ENCODE measurements around the gene TSPAN4. TPM values are rescaled to one million over a fixed set of nuclear protein-coding genes. Genes with fewer than 3 reads are reported as not detected.
A peak's percentile ranks its signal among the peaks of the same experiment; 100 is the strongest.

The TSPAN4 gene
- total and polyA plus RNA-seq, 10 of the 15 experiments (the other 5 are each of a cell fraction or from before 2014, with no cell fraction given) = 0.37 to 14.0 (median 8.5) TPM; not detected in 1

DNA sequence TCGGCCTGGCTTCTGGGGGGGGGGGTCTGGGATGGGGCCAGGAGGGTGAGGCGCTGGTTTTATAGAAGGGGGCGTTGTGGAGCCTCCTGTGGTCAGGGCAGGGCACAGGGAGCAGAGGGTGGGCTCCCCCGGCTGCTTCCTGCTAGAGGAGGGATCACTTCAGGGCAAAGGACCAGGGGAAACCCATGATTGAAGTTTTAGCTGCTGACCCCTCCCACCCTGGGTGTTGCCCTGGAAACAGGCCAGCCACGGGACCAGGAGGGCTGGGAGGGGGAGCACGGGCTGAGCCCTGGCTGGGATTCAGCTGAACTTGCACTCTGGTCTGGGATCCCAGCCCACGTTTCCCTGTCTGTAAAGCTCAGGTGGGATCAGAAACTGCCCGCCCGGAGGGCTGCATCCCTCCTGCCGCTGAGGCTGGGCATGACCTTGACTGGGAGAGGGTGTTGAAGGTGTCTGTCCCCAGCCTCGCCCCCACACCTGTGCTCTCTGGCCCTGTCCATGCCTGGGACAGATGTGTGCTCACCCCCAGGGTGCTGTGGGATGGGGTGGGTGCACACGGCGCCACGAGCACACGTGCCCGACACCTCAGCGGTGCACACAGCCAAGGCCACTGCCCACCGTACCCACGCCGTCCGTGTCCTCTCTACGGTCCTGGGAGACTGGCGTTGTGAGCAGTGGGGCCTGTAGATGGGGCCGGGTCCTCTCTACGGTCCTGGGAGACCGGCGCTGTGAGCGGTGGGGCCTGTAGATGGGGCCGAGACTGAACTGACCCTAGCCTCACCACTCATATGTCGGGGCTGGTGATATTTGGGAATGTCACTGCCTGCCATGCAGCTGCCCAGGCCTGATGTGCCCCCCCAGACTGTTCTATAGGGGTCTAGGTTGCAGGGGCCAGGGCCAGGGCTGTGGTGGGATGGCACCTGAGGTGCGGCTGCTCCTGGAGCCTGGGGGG, 2.3 kb downstream of the TSPAN4 start (continued):
- TF ChIP-seq, protein P1, sequence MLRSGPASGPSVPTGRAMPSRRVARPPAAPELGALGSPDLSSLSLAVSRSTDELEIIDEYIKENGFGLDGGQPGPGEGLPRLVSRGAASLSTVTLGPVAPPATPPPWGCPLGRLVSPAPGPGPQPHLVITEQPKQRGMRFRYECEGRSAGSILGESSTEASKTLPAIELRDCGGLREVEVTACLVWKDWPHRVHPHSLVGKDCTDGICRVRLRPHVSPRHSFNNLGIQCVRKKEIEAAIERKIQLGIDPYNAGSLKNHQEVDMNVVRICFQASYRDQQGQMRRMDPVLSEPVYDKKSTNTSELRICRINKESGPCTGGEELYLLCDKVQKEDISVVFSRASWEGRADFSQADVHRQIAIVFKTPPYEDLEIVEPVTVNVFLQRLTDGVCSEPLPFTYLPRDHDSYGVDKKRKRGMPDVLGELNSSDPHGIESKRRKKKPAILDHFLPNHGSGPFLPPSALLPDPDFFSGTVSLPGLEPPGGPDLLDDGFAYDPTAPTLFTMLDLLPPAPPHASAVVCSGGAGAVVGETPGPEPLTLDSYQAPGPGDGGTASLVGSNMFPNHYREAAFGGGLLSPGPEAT (IDR thresholded peaks at IDR 0.05; ENCODE audit: low read depth) = no peak
- TF ChIP-seq BHLHE40 (IDR thresholded peaks at IDR 0.05; ENCODE audit: borderline replicate concordance in 1 of 2, low read depth in 2 of 2, low read length in 1 of 2) (peak; percentile 45 to 76; a peak in 2 of 4 replicates), ZNF207 (IDR thresholded peaks at IDR 0.05; ENCODE audit: borderline replicate concordance) (no peak), NBN (IDR thresholded peaks at IDR 0.05) (no peak), LARP7 (IDR thresholded peaks at IDR 0.05) (no peak), BCL11A (IDR thresholded peaks at IDR 0.05; ENCODE audit: low read depth, low read length) (no peak), IKZF2 (IDR thresholded peaks at IDR 0.05) (no peak), TARDBP (IDR thresholded peaks at IDR 0.05; ENCODE audit: borderline replicate concordance) (no peak), NR2F1 (conservative IDR thresholded peaks at IDR 0.05) (0 out of 2 replicates have a peak, but pooled peaks have one; percentile 15), SUPT20H (IDR thresholded peaks at IDR 0.05; ENCODE audit: borderline replicate concordance, control insufficient read depth, low read depth, low read length) (no peak), DPF2 (IDR thresholded peaks at IDR 0.05) (no peak), EED (IDR thresholded peaks at IDR 0.05; ENCODE audit: low read depth) (no peak), FOXM1 (IDR thresholded peaks at IDR 0.05; ENCODE audit: low read depth, low read length) (no peak)
- TF ChIP-seq, protein P2, sequence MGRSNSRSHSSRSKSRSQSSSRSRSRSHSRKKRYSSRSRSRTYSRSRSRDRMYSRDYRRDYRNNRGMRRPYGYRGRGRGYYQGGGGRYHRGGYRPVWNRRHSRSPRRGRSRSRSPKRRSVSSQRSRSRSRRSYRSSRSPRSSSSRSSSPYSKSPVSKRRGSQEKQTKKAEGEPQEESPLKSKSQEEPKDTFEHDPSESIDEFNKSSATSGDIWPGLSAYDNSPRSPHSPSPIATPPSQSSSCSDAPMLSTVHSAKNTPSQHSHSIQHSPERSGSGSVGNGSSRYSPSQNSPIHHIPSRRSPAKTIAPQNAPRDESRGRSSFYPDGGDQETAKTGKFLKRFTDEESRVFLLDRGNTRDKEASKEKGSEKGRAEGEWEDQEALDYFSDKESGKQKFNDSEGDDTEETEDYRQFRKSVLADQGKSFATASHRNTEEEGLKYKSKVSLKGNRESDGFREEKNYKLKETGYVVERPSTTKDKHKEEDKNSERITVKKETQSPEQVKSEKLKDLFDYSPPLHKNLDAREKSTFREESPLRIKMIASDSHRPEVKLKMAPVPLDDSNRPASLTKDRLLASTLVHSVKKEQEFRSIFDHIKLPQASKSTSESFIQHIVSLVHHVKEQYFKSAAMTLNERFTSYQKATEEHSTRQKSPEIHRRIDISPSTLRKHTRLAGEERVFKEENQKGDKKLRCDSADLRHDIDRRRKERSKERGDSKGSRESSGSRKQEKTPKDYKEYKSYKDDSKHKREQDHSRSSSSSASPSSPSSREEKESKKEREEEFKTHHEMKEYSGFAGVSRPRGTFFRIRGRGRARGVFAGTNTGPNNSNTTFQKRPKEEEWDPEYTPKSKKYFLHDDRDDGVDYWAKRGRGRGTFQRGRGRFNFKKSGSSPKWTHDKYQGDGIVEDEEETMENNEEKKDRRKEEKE (IDR thresholded peaks at IDR 0.05) = no peak
- TF ChIP-seq, protein P3, sequence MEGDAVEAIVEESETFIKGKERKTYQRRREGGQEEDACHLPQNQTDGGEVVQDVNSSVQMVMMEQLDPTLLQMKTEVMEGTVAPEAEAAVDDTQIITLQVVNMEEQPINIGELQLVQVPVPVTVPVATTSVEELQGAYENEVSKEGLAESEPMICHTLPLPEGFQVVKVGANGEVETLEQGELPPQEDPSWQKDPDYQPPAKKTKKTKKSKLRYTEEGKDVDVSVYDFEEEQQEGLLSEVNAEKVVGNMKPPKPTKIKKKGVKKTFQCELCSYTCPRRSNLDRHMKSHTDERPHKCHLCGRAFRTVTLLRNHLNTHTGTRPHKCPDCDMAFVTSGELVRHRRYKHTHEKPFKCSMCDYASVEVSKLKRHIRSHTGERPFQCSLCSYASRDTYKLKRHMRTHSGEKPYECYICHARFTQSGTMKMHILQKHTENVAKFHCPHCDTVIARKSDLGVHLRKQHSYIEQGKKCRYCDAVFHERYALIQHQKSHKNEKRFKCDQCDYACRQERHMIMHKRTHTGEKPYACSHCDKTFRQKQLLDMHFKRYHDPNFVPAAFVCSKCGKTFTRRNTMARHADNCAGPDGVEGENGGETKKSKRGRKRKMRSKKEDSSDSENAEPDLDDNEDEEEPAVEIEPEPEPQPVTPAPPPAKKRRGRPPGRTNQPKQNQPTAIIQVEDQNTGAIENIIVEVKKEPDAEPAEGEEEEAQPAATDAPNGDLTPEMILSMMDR (IDR thresholded peaks at IDR 0.05 in 2 of 3, conservative IDR thresholded peaks at IDR 0.05 in 1 of 3; ENCODE audit: control insufficient read depth in 2 of 3, extremely low read depth in 1 of 3, insufficient read depth in 1 of 3, low read depth in 3 of 3, low read length in 3 of 3) = no peak
- TF ChIP-seq, protein P4, sequence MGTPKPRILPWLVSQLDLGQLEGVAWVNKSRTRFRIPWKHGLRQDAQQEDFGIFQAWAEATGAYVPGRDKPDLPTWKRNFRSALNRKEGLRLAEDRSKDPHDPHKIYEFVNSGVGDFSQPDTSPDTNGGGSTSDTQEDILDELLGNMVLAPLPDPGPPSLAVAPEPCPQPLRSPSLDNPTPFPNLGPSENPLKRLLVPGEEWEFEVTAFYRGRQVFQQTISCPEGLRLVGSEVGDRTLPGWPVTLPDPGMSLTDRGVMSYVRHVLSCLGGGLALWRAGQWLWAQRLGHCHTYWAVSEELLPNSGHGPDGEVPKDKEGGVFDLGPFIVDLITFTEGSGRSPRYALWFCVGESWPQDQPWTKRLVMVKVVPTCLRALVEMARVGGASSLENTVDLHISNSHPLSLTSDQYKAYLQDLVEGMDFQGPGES (IDR thresholded peaks at IDR 0.05) = no peak
- TF ChIP-seq, protein P5, sequence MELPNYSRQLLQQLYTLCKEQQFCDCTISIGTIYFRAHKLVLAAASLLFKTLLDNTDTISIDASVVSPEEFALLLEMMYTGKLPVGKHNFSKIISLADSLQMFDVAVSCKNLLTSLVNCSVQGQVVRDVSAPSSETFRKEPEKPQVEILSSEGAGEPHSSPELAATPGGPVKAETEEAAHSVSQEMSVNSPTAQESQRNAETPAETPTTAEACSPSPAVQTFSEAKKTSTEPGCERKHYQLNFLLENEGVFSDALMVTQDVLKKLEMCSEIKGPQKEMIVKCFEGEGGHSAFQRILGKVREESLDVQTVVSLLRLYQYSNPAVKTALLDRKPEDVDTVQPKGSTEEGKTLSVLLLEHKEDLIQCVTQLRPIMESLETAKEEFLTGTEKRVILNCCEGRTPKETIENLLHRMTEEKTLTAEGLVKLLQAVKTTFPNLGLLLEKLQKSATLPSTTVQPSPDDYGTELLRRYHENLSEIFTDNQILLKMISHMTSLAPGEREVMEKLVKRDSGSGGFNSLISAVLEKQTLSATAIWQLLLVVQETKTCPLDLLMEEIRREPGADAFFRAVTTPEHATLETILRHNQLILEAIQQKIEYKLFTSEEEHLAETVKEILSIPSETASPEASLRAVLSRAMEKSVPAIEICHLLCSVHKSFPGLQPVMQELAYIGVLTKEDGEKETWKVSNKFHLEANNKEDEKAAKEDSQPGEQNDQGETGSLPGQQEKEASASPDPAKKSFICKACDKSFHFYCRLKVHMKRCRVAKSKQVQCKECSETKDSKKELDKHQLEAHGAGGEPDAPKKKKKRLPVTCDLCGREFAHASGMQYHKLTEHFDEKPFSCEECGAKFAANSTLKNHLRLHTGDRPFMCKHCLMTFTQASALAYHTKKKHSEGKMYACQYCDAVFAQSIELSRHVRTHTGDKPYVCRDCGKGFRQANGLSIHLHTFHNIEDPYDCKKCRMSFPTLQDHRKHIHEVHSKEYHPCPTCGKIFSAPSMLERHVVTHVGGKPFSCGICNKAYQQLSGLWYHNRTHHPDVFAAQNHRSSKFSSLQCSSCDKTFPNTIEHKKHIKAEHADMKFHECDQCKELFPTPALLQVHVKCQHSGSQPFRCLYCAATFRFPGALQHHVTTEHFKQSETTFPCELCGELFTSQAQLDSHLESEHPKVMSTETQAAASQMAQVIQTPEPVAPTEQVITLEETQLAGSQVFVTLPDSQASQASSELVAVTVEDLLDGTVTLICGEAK (IDR thresholded peaks at IDR 0.05; ENCODE audit: borderline replicate concordance) = no peak
